Body of pancreas (tissue), 4 donors: ENCODE data around the gene C16orf46.

ENCODE experiments used
- CTCF ChIP-seq, 7 experiments: fragments of 450-650 bp in 4 of 7; fragments of 200-600 bp in 3 of 7; sonication (generic) in 3 of 7; IDR thresholded peaks; one replicate each; pipeline ENCODE4 v1.5.1; 2016 to 2019; ENCODE audit warnings: antibody characterized with exemption in 7 of 7
- POLR2A ChIP-seq, 3 donors: fragments of 450-650 bp; IDR thresholded peaks; one replicate each; pipeline ENCODE4 v1.6.1; 2016; ENCODE audit warnings: antibody characterized with exemption in 3 of 3, mild to moderate bottlenecking in 2 of 3

GRCh38 chr16:81099958-81100357 lies 22.9 kb upstream of the C16orf46 start:
- TF ChIP-seq CTCF (IDR thresholded peaks at IDR 0.05), result no peak
- no peak for TF ChIP-seq POLR2A (IDR thresholded peaks at IDR 0.05)
